Testis (tissue), 3 donors: Measurements from ENCODE around the gene RNF166. TPM values are rescaled to one million over a fixed set of nuclear protein-coding genes. Genes with fewer than 3 reads are reported as not detected.

Experiments
- DNase-seq: peaks from one replicate; pipeline ENCODE4 v3.0.0-alpha.2; 2019
- H3K27ac ChIP-seq, 2 donors: fragments of 200-600 bp; sonication (generic); one replicate each; pipeline ENCODE4 v1.5.1; 2019
- H3K27me3 ChIP-seq: fragments of 200-600 bp; sonication (generic); one replicate; pipeline ENCODE4 v1.5.1; 2019
- H3K36me3 ChIP-seq: fragments of 200-600 bp; sonication (generic); one replicate; pipeline ENCODE4 v1.5.1; 2017; ENCODE audit warnings: low read depth; ENCODE audit errors: missing control alignments
- H3K4me1 ChIP-seq: fragments of 200-600 bp; sonication (generic); one replicate; pipeline ENCODE4 v1.5.1; 2019
- H3K4me3 ChIP-seq, 2 donors: fragments of 200-600 bp; sonication (generic); one replicate each; pipeline ENCODE4 v1.5.1; 2017 to 2019
- H3K9me3 ChIP-seq: fragments of 200-600 bp; sonication (generic); one replicate; pipeline ENCODE4 v1.5.1; 2017
- POLR2A ChIP-seq: fragments of 450-650 bp; IDR thresholded peaks from one replicate; pipeline ENCODE4 v1.6.1; 2017; ENCODE audit warnings: antibody characterized with exemption, mild to moderate bottlenecking, moderate library complexity
- WGBS, 2 donors: methylation state at CpG; one replicate each; pipeline ENCODE4 v1.1.5; 2018; 5-methylcytosine and 5-hydroxymethylcytosine counted together
- intact Hi-C: fragments of 100-400 bp; cut with DNase I; formaldehyde crosslinking; loops from one replicate; pipeline ENCODE4 v1.15.1; 2023; ENCODE audit warnings: low total_unique reads
- polyA plus RNA-seq: library from polyadenylated mRNA; stranded (reverse); fragments of 350-450 nt; fragmentation: Illumina TruSeq; extraction: RNeasy Lipid Tissue Mini Kit (QIAGEN cat#74804); gene quantifications from one replicate; pipeline ENCODE4 v1.2.3, GENCODE V29; 2014; ENCODE audit warnings: low read depth, low replicate concordance; ENCODE audit not compliant: insufficient read depth
- total RNA-seq, 2 donors: library from RNA; depleted of rRNA; stranded (reverse); fragments of >200 nt; gene quantifications; one replicate each; pipeline ENCODE4 v1.2.3, GENCODE V29; 2016
- TF ChIP-seq, protein P1 (sequence below), 3 experiments: fragments of 450-650 bp in 2 of 3; fragments of 200-600 bp in 1 of 3; sonication (generic) in 1 of 3; IDR thresholded peaks; one replicate each; pipeline ENCODE4 v1.5.1; 2016 to 2019; ENCODE audit warnings: antibody characterized with exemption in 3 of 3, mild to moderate bottlenecking in 2 of 3, moderate library complexity in 1 of 3

RNF166 gene
- total and polyA plus RNA-seq, 3 donors from 2014 or later, result 18.3 to 41.3 (median 37.4) TPM

GRCh38 chr16:88748364-88748763 is 42.2 kb upstream of the RNF166 start:
- H3K4me1 ChIP-seq, result peaks cover 12% of the 10 kb centered on the region
- TF ChIP-seq, protein P1, sequence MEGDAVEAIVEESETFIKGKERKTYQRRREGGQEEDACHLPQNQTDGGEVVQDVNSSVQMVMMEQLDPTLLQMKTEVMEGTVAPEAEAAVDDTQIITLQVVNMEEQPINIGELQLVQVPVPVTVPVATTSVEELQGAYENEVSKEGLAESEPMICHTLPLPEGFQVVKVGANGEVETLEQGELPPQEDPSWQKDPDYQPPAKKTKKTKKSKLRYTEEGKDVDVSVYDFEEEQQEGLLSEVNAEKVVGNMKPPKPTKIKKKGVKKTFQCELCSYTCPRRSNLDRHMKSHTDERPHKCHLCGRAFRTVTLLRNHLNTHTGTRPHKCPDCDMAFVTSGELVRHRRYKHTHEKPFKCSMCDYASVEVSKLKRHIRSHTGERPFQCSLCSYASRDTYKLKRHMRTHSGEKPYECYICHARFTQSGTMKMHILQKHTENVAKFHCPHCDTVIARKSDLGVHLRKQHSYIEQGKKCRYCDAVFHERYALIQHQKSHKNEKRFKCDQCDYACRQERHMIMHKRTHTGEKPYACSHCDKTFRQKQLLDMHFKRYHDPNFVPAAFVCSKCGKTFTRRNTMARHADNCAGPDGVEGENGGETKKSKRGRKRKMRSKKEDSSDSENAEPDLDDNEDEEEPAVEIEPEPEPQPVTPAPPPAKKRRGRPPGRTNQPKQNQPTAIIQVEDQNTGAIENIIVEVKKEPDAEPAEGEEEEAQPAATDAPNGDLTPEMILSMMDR (IDR thresholded peaks at IDR 0.05), result no peak
- no peak for TF ChIP-seq POLR2A
- no peak overlapping the region for H3K27ac ChIP-seq

DNA sequence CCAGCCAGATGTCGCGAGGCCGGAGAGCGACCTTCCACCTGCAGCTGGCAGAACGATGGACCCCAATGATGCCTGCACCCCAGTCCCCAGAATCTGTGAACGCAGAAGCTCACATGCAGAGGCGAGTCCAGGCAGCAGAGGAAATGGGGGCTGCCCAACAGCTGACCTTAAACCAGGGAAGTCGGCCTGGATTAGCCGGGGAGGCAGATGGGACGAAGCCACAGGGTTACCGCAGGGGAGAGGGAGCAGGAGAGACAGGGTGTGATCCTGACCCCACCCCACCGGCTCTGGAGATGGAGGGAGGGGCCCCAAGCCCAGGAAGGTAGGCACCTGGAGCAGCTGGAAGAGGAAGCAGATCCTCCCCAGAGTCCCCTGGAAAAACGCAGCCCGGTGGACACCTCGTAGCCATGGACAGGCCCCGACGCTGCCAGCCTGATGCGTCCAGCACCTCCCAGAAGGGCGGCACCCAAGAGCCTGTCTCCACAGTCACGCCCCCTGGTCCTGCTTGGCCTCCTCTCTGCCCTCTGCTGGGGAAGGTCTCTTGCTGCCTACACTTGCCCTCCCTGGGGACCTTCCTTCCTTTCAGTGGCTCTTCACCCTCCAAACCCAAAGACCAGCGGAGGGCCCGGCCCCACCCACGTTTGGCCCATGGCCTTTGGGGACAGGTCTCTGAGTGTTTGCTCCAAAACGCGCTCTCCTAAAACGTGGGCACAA is 41.5 kb upstream of the RNF166 start:
- Histone ChIP-seq H3K4me1 (peaks cover 12% of the 10 kb centered on the region), H3K27ac (no peak overlapping the region), H3K27me3 (no peaks in the 10 kb centered on the region), H3K36me3 (no peaks in the 10 kb centered on the region), H3K9me3 (no peaks in the 10 kb centered on the region), H3K4me3 (no peak overlapping the region)
- DNase-seq, result no peak
- TF ChIP-seq, protein P1 (IDR thresholded peaks at IDR 0.05), result no peak
- TF ChIP-seq POLR2A, result no peak
- intact Hi-C loops, result no loop called here
- WGBS, 2 donors, result 89 to 94% methylated on average over 12 to 26 of the region's 26 CpGs

More at GRCh38 chr16:88748364-88748763, 42.2 kb upstream of the RNF166 start:
- no peaks in the 10 kb centered on the region for H3K27me3 ChIP-seq
- no peaks in the 10 kb centered on the region for H3K9me3 ChIP-seq
- 85 to 96% methylated on average over 8 to 12 of the region's 12 CpGs for WGBS, 2 donors
- intact Hi-C loops, result no loop called here
- no peak for DNase-seq
- no peak overlapping the region for H3K4me3 ChIP-seq
- no peaks in the 10 kb centered on the region for H3K36me3 ChIP-seq

DNA sequence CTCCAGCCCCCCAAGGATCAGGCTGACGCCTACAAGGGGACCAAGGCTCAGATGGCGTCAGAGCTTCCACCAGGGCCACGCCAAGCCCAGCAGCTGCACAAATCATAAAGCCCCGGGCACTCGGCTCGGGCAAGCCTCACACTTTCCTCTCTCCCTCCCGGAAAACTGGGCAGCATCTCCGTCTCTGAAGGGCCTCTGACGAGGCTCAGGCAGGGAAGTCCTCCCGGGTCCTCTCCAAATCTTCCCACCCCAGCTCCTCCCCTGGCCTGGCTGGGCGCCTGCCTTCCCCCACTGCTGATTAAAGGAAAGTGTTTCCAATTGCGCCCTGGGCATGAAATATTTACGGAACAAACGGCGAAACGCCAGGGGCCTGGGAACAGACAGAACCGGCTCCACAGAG is 40.3 kb upstream of the RNF166 start:
- WGBS, 2 donors, result 58 to 61% methylated on average over 11 to 17 of the region's 17 CpGs
- H3K27ac ChIP-seq, result no peak overlapping the region
- no peaks in the 10 kb centered on the region for H3K27me3 ChIP-seq
- H3K9me3 ChIP-seq, result no peaks in the 10 kb centered on the region
- no peaks in the 10 kb centered on the region for H3K36me3 ChIP-seq
- TF ChIP-seq POLR2A, result no peak
- TF ChIP-seq, protein P1 (IDR thresholded peaks at IDR 0.05), result no peak
- intact Hi-C loops, result no loop called here
- H3K4me1 ChIP-seq, result peaks cover 12% of the 10 kb centered on the region
- no peak overlapping the region for H3K4me3 ChIP-seq
- DNase-seq, result peak; percentile 33

DNA sequence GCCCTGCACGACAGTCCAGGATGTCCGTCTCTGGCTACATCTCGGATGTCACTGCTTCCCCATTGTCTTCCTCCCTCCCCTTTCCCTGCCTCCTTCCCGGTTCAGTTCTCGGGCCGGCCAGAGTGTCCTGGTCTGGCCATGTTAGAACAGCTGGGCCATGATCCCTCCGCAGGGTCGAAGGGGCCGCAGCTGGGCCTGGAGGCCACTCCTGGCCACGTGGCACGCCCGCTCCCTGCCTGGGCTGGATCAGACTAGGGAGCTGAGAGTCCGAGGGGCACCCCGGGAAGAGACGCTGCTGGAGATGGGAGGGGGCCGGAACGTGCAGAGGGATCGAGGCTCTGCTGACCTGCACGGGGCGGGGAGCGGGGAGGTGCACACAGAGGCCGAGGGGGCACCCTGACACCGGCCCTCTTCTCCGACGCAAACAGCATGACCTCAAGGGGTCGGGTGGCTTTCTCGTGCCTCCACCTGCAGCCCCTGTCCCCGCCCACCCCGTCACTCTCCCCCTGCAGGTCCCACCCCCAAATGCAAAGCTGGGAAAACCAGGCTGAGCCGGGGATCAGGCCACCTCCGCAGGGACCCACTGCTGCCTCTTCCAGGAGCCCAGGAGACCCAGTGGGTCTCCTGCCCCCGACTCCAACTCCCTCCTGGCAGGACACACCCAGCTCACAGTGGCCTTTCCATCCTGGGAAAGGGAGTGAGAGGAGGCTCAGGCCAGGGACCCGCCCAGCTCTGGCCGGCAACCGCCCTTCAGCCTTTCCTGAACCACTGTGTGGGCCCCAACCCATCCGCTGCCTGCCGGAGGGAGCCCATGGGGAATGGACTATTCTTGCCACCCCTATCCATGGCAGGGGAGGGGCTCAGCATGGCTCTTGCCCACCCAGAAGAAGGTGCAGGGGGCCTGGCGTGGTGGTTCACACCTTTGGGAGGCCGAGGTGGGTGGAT is 38.6 kb upstream of the RNF166 start:
- no peak for TF ChIP-seq POLR2A
- TF ChIP-seq, protein P1 (IDR thresholded peaks at IDR 0.05), result no peak
- H3K4me1 ChIP-seq, result peaks cover 12% of the 10 kb centered on the region
- no peaks in the 10 kb centered on the region for H3K9me3 ChIP-seq
- intact Hi-C loops, result loop anchor here (5.0 kb wide), 1 partner anchor 37 kb away; no protein-coding TSS in a partner anchor
- H3K27ac ChIP-seq, result no peak overlapping the region
- 56 to 59% methylated on average over 26 to 33 of the region's 39 CpGs for WGBS, 2 donors
- H3K4me3 ChIP-seq, result no peak overlapping the region
- H3K36me3 ChIP-seq, result no peaks in the 10 kb centered on the region
- DNase-seq, result no peak
- no peaks in the 10 kb centered on the region for H3K27me3 ChIP-seq
